Measurements from ENCODE around the gene C5orf34. TPM values are rescaled to one million over a fixed set of nuclear protein-coding genes. Genes with fewer than 3 reads are reported as not detected.

Gene C5orf34
- total and polyA plus RNA-seq, 9 of the 15 experiments (the other 6 are each of a cell fraction or from before 2014, with no cell fraction given) = 13.2 to 32.6 (median 20.7) TPM

- TF ChIP-seq FOSL1 (tag; conservative IDR thresholded peaks at IDR 0.05) = no peak
- TF ChIP-seq CTCF (IDR thresholded peaks at IDR 0.05 in 2 of 3, conservative IDR thresholded peaks at IDR 0.05 in 1 of 3; ENCODE audit: insufficient read depth in 2 of 3, low read depth in 1 of 3, low read length in 3 of 3) = no peak
- no peak for TF ChIP-seq MYNN (IDR thresholded peaks at IDR 0.05)
- TF ChIP-seq MYNN (CRISPR knock-in tag; IDR thresholded peaks at IDR 0.05) = no peak
- no peak for TF ChIP-seq HES1 (IDR thresholded peaks at IDR 0.05; ENCODE audit: low read depth)
- TF ChIP-seq MIER1 (IDR thresholded peaks at IDR 0.05; ENCODE audit: low read depth) = no peak
- TF ChIP-seq ZNF780A (CRISPR knock-in tag; IDR thresholded peaks at IDR 0.05) = no peak
- no peak for TF ChIP-seq RBM17 (IDR thresholded peaks at IDR 0.05; ENCODE audit: borderline replicate concordance, low read depth, low read length)
- TF ChIP-seq JUNB (CRISPR knock-in tag; conservative IDR thresholded peaks at IDR 0.05) = no peak
- no peak for FAIRE-seq
- Histone ChIP-seq H3K4me2 (ENCODE audit: insufficient read depth, low read length) (no peak overlapping the region), H3K4me3 (no peak overlapping the region), H2AFZ (ENCODE audit: low read depth, low read length) (no peak overlapping the region), H3K79me2 (ENCODE audit: control insufficient read depth, insufficient read depth, low read length) (peaks cover 14% of the 10 kb centered on the region; the same call in 2 of the 3 replicates), H3K27ac (ENCODE audit: extremely low read depth, low read depth, low read length) (no peak overlapping the region), H3K9me1 (ENCODE audit: control insufficient read depth, insufficient read depth, low read length) (no peaks in the 10 kb centered on the region), H3K9ac (ENCODE audit: insufficient read depth in 1 of 2, low read depth in 2 of 2, low read length in 2 of 2) (no peak overlapping the region), H3K9me3 (replicated peaks; ENCODE audit: control insufficient read depth, insufficient read depth, low read depth, low read length) (no peaks in the 10 kb centered on the region), H3K27me3 (ENCODE audit: control insufficient read depth in 2 of 2, insufficient read depth in 2 of 2, low read length in 2 of 2) (no peaks in the 10 kb centered on the region), H3K4me1 (replicated peaks in 1 of 2; ENCODE audit: control insufficient read depth in 2 of 2, insufficient read depth in 2 of 2, low read length in 2 of 2) (no peaks in the 10 kb centered on the region), H3K36me3 (ENCODE audit: control insufficient read depth, insufficient read depth, low read length) (peaks cover 97% of the 10 kb centered on the region), H4K20me1 (replicated peaks; ENCODE audit: control insufficient read depth, insufficient read depth, low read length) (no peaks in the 10 kb centered on the region)
- no peak for DNase-seq (ENCODE audit: extremely low read depth in 1 of 4, low spot score in 3 of 4)
- in situ Hi-C loops (cut with MboI) (no loop called here), intact Hi-C loops (cut with micrococcal nuclease) (no loop called here)
- BruUV-seq (replicated peaks) = no TSS peak
- no peak for ATAC-seq
- POLR2A ChIA-PET = interaction anchor here (0.8 to 1.8 kb wide), 6 partner anchors 10 to 58 kb away, joined by 3 to 8 read pairs (median 3); no protein-coding TSS in a partner anchor
- CTCF ChIA-PET (ENCODE audit: low intra/inter-chr PET ratio) = no interaction called here
Observed at GRCh38 chr5:43543434-43543833, 28.5 kb upstream of the C5orf34 start.

Measured in K562 (cell line).